GM23338 (cell line): Measurements from ENCODE around the gene AMPH.

Source experiments
- CREB1 ChIP-seq: fragments of 250-450 bp; sonication (Bioruptor Pico); IDR thresholded peaks from 2 replicates; pipeline ENCODE4 v1.5.0; 2020; ENCODE audit warnings: low read depth, mild to moderate bottlenecking, moderate library complexity
- CTCF ChIP-seq, 2 experiments: fragments of 200-600 bp in 1 of 2; sonication (generic) in 1 of 2; conservative IDR thresholded peaks; 2 replicates each; pipeline versions ENCODE4 v1.5.1 to v1.6.1; 2016 to 2017; ENCODE audit warnings: antibody characterized with exemption in 2 of 2, low read depth in 2 of 2, mild to moderate bottlenecking in 2 of 2, moderate library complexity in 1 of 2
- EZH2 ChIP-seq: fragments of 200-600 bp; sonication (generic); IDR thresholded peaks from one replicate; pipeline ENCODE4 v1.8.0; 2017; ENCODE audit warnings: antibody characterized with exemption, mild to moderate bottlenecking, low read depth; ENCODE audit not compliant: unreplicated experiment
- EZH2phosphoT487 ChIP-seq: fragments of 200-600 bp; sonication (generic); IDR thresholded peaks from one replicate; pipeline ENCODE4 v1.8.1; 2018; ENCODE audit warnings: antibody characterized with exemption; ENCODE audit not compliant: unreplicated experiment
- POLR2AphosphoS5 ChIP-seq: IDR thresholded peaks from 2 replicates; pipeline ENCODE4 v1.6.1; 2016; ENCODE audit warnings: antibody characterized with exemption, low read depth
- REST ChIP-seq: IDR thresholded peaks from one replicate; pipeline ENCODE4 v1.6.1; 2018; ENCODE audit warnings: antibody characterized with exemption; ENCODE audit not compliant: unreplicated experiment
- STAT1 ChIP-seq: IDR thresholded peaks from one replicate; pipeline ENCODE4 v1.6.1; 2016; ENCODE audit warnings: antibody characterized with exemption; ENCODE audit not compliant: unreplicated experiment
- ZNF331 ChIP-seq: fragments of 250-450 bp; sonication (Bioruptor Pico); IDR thresholded peaks from 2 replicates; pipeline ENCODE4 v1.5.0; 2020; ENCODE audit warnings: low read depth, mild to moderate bottlenecking, moderate library complexity

GRCh38 chr7:38504684-38505083 is 126.5 kb downstream of the AMPH start:
- TF ChIP-seq CTCF (conservative IDR thresholded peaks at IDR 0.05; ENCODE audit: low read depth in 2 of 2) (no peak), POLR2AphosphoS5 (no peak), REST (no peak), ZNF331 (CRISPR knock-in tag) (no peak), EZH2 (no peak), EZH2phosphoT487 (no peak), CREB1 (CRISPR knock-in tag) (no peak), STAT1 (no peak)
